Measurements from ENCODE around the gene MERTK. TPM values are rescaled to one million over a fixed set of nuclear protein-coding genes. Genes with fewer than 3 reads are reported as not detected.
"Not testable (repeated sequence)": the region's sequence is repeated elsewhere in the genome, so short reads cannot be mapped to it uniquely, and the experiment has no call there.

Gene MERTK
- total RNA-seq, 1 donor from 2014 or later = 4.3 TPM

- TF ChIP-seq CTCF (conservative IDR thresholded peaks at IDR 0.05; ENCODE audit: low read depth, low read length) = no peak
- no peak for DNase-seq (ENCODE audit: low read depth)
These were observed 6.5 kb downstream of the MERTK start for GRCh38 chr2:111904726-111905474.

GRCh38 chr2:111905475-111905869, 7.1 kb downstream of the MERTK start:
- DNase-seq (ENCODE audit: low read depth); H3K4me3 ChIP-seq (ENCODE audit: low read depth, low read length): not testable (repeated sequence)

More at GRCh38 chr2:111904726-111905474, 6.5 kb downstream of the MERTK start:
- H3K4me3 ChIP-seq (ENCODE audit: low read depth, low read length) = no peak overlapping the region

GRCh38 chr2:111905990-111906735, 7.8 kb downstream of the MERTK start:
- TF ChIP-seq CTCF (conservative IDR thresholded peaks at IDR 0.05; ENCODE audit: low read depth, low read length) = no peak
- H3K4me3 ChIP-seq (ENCODE audit: low read depth, low read length) = no peak overlapping the region
- no peak for DNase-seq (ENCODE audit: low read depth)

GRCh38 chr2:111908578-111908977, 10.2 kb downstream of the MERTK start:
- DNase-seq (ENCODE audit: low read depth) = no peak
- no peak overlapping the region for H3K4me3 ChIP-seq (ENCODE audit: low read depth, low read length)
- no peak for TF ChIP-seq CTCF (conservative IDR thresholded peaks at IDR 0.05; ENCODE audit: low read depth, low read length)

- no peak for DNase-seq (ENCODE audit: low read depth)
- no peak for TF ChIP-seq CTCF (conservative IDR thresholded peaks at IDR 0.05; ENCODE audit: low read depth, low read length)
- no peak overlapping the region for H3K4me3 ChIP-seq (ENCODE audit: low read depth, low read length)
These were observed 10.7 kb downstream of the MERTK start for GRCh38 chr2:111909079-111909478.

- not testable (repeated sequence) for H3K4me3 ChIP-seq (ENCODE audit: low read depth, low read length); DNase-seq (ENCODE audit: low read depth)
These were observed 11.6 kb downstream of the MERTK start for GRCh38 chr2:111909997-111910396.

GRCh38 chr2:111910609-111911277, 12.3 kb downstream of the MERTK start:
- DNase-seq (ENCODE audit: low read depth) = no peak
- H3K4me3 ChIP-seq (ENCODE audit: low read depth, low read length) = no peak overlapping the region
- TF ChIP-seq CTCF (conservative IDR thresholded peaks at IDR 0.05; ENCODE audit: low read depth, low read length) = no peak

- not testable (repeated sequence) for DNase-seq (ENCODE audit: low read depth); H3K4me3 ChIP-seq (ENCODE audit: low read depth, low read length)
These were observed 13.0 kb downstream of the MERTK start for GRCh38 chr2:111911295-111911977.
